H1 (cell line): ENCODE data around the gene STARD9. TPM values are rescaled to one million over a fixed set of nuclear protein-coding genes. Genes with fewer than 3 reads are reported as not detected.

Source experiments
- CTCF ChIA-PET: fragments of 300-600 bp; sonication (Branson Sonifier 250); formaldehyde crosslinking; loops from one replicate; lab custom pipeline; 2021; ENCODE audit not compliant: partially characterized antibody; lab: Charles Lee
- POLR2A ChIA-PET: fragments of 300-600 bp; sonication (Branson Sonifier 250); formaldehyde crosslinking; loops from one replicate; lab custom pipeline; 2021; ENCODE audit warnings: inconsistent platforms; ENCODE audit not compliant: partially characterized antibody; lab: Charles Lee
- DNase-seq, 2 experiments: peaks; one replicate each; pipeline versions ENCODE4 v3.0.0 to v3.0.0-alpha.2; 2010 to 2022; ENCODE audit warnings: low spot score in 2 of 2, low read depth in 1 of 2, mixed read lengths in 1 of 2
- FAIRE-seq: peaks from 2 replicates; lab custom pipeline; 2011; peaks lifted over from hg19 to GRCh38; lab: Jason Lieb, UNC
- H2AFZ ChIP-seq: 2 replicates; pipeline ENCODE4 v1.8.1; 2012; ENCODE audit warnings: low read length, inconsistent platforms
- H2AK5ac ChIP-seq: 2 replicates; pipeline ENCODE4 v1.6.1; 2013; ENCODE audit warnings: low read depth, low read length
- H2BK120ac ChIP-seq: replicated peaks from 2 replicates; pipeline ENCODE3; 2013; ENCODE audit warnings: low read depth, low read length, inconsistent platforms
- H2BK12ac ChIP-seq: 2 replicates; pipeline ENCODE4 v1.6.1; 2013; ENCODE audit warnings: low read depth, low read length
- H2BK15ac ChIP-seq: 2 replicates; pipeline ENCODE4 v1.6.1; 2013; ENCODE audit warnings: low read length
- H2BK20ac ChIP-seq: 2 replicates; pipeline ENCODE4 v1.6.1; 2013; ENCODE audit warnings: low read length
- H2BK5ac ChIP-seq: 2 replicates; pipeline ENCODE4 v1.6.1; 2013; ENCODE audit warnings: low read depth, low read length
- H3K14ac ChIP-seq: 2 replicates; pipeline ENCODE4 v1.6.1; 2013; ENCODE audit warnings: inconsistent platforms; ENCODE audit not compliant: insufficient read length
- H3K18ac ChIP-seq: 2 replicates; pipeline ENCODE4 v1.6.1; 2013; ENCODE audit warnings: low read length; ENCODE audit errors: extremely low read depth
- H3K23ac ChIP-seq: 2 replicates; pipeline ENCODE4 v1.6.1; 2013; ENCODE audit warnings: inconsistent platforms; ENCODE audit not compliant: insufficient read length
- H3K23me2 ChIP-seq: 2 replicates; pipeline ENCODE4 v1.6.1; 2013; ENCODE audit warnings: low read depth, low read length
- H3K27ac ChIP-seq: 2 replicates; pipeline ENCODE4 v1.6.1; 2011; ENCODE audit warnings: low read depth, low read length, inconsistent platforms
- H3K27me3 ChIP-seq, 4 experiments: replicated peaks in 1 of 4; 1 replicate in 1 of 4; 2 replicates in 3 of 4; pipeline versions ENCODE4 v1.6.1 to v1.8.1; 2011 to 2013; ENCODE audit warnings: low read length in 3 of 4, mild to moderate bottlenecking in 3 of 4, inconsistent platforms in 2 of 4, mixed read lengths in 2 of 4, moderate library complexity in 1 of 4; ENCODE audit not compliant: control insufficient read depth in 3 of 4, insufficient read depth in 3 of 4; ENCODE audit errors: extremely low read depth in 1 of 4
- H3K36me3 ChIP-seq, 4 experiments: 2 replicates each; pipeline versions ENCODE4 v1.6.1 to v1.8.1; 2011 to 2013; ENCODE audit warnings: mild to moderate bottlenecking in 4 of 4, low read length in 3 of 4, moderate library complexity in 2 of 4, control low read depth in 1 of 4, inconsistent platforms in 1 of 4; ENCODE audit not compliant: insufficient read depth in 4 of 4, control insufficient read depth in 2 of 4
- H3K4ac ChIP-seq: replicated peaks from 2 replicates; pipeline ENCODE3; 2013; ENCODE audit warnings: low read length, low read depth, mixed read lengths, inconsistent platforms; ENCODE audit not compliant: insufficient read length
- H3K4me1 ChIP-seq, 4 experiments: replicated peaks in 1 of 4; 1 replicate in 1 of 4; 2 replicates in 3 of 4; pipeline versions ENCODE4 v1.6.1 to v1.8.1; 2011 to 2013; ENCODE audit warnings: low read length in 3 of 4, inconsistent platforms in 2 of 4, mixed read lengths in 1 of 4; ENCODE audit not compliant: insufficient read depth in 4 of 4, control insufficient read depth in 3 of 4
- H3K4me2 ChIP-seq, 2 experiments: 2 replicates each; pipeline versions ENCODE4 v1.6.1 to v1.8.1; 2011 to 2013; ENCODE audit warnings: low read depth in 2 of 2, low read length in 2 of 2, control low read depth in 1 of 2, inconsistent platforms in 1 of 2, mild to moderate bottlenecking in 1 of 2; ENCODE audit not compliant: insufficient read depth in 1 of 2
- H3K4me3 ChIP-seq, 4 experiments: fragments of 200-600, 300-600 bp in 1 of 4; sonication (generic), shearing (Covaris generic), sonication (Bioruptor Twin) in 1 of 4; 2 replicates each; pipeline versions ENCODE4 v1.5.1 to v1.8.1; 2011 to 2016; ENCODE audit warnings: low read length in 4 of 4, low read depth in 3 of 4, control low read depth in 2 of 4, inconsistent platforms in 2 of 4, mild to moderate bottlenecking in 2 of 4, mixed read lengths in 1 of 4, moderate library complexity in 1 of 4; ENCODE audit not compliant: insufficient read depth in 2 of 4; ENCODE audit errors: extremely low read depth in 1 of 4
- H3K56ac ChIP-seq: replicated peaks from 2 replicates; pipeline ENCODE3; 2013; ENCODE audit warnings: low read depth, mild to moderate bottlenecking, mixed read lengths, low read length, inconsistent platforms; ENCODE audit not compliant: insufficient read length
- H3K79me1 ChIP-seq: 2 replicates; pipeline ENCODE4 v1.6.1; 2013; ENCODE audit warnings: low read depth, low read length, control low read depth
- H3K79me2 ChIP-seq, 2 experiments: 2 replicates each; pipeline versions ENCODE4 v1.6.1 to v1.8.1; 2012 to 2013; ENCODE audit warnings: low read length in 2 of 2, mild to moderate bottlenecking in 2 of 2, inconsistent platforms in 1 of 2; ENCODE audit not compliant: insufficient read depth in 2 of 2, control insufficient read depth in 1 of 2
- H3K9ac ChIP-seq, 4 experiments: replicated peaks in 1 of 4; 1 replicate in 1 of 4; 2 replicates in 3 of 4; pipeline versions ENCODE4 v1.6.1 to v1.8.1; 2011 to 2013; ENCODE audit warnings: low read depth in 3 of 4, low read length in 3 of 4, control low read depth in 2 of 4, mild to moderate bottlenecking in 2 of 4, moderate library complexity in 2 of 4, inconsistent platforms in 1 of 4; ENCODE audit errors: extremely low read depth in 1 of 4
- H3K9me3 ChIP-seq, 2 experiments: 2 replicates each; pipeline versions ENCODE4 v1.6.1 to v1.8.1; 2012 to 2013; ENCODE audit warnings: mild to moderate bottlenecking in 2 of 2, moderate library complexity in 2 of 2, control low read depth in 1 of 2, inconsistent platforms in 1 of 2, low read depth in 1 of 2, low read length in 1 of 2, mixed read lengths in 1 of 2; ENCODE audit not compliant: insufficient read depth in 2 of 2
- H4K20me1 ChIP-seq, 2 experiments: replicated peaks in 1 of 2; 2 replicates each; pipeline versions ENCODE3 to v1.8.1; 2011 to 2013; ENCODE audit warnings: inconsistent platforms in 2 of 2, low read length in 2 of 2, mild to moderate bottlenecking in 1 of 2; ENCODE audit not compliant: insufficient read depth in 2 of 2, control insufficient read depth in 1 of 2
- H4K5ac ChIP-seq: 2 replicates; pipeline ENCODE4 v1.6.1; 2013; ENCODE audit warnings: low read length, low read depth, mixed read lengths, inconsistent platforms; ENCODE audit not compliant: insufficient read length
- H4K8ac ChIP-seq: 2 replicates; pipeline ENCODE4 v1.8.0; 2013; ENCODE audit warnings: mild to moderate bottlenecking, moderate library complexity, low read length, inconsistent platforms; ENCODE audit not compliant: insufficient read depth; ENCODE audit errors: extremely low read depth
- H4K91ac ChIP-seq: replicated peaks from 2 replicates; pipeline ENCODE3; 2013; ENCODE audit warnings: low read length, mixed read lengths, inconsistent platforms; ENCODE audit not compliant: insufficient read length
- BCL11A ChIP-seq, 2 experiments: IDR thresholded peaks; one replicate each; pipeline ENCODE4 v1.6.1; 2011; ENCODE audit warnings: low read depth in 2 of 2, low read length in 2 of 2, mild to moderate bottlenecking in 2 of 2
- CEBPB ChIP-seq: IDR thresholded peaks from 2 replicates; pipeline ENCODE4 v1.6.1; 2012; ENCODE audit warnings: low read depth, low read length
- EP300 ChIP-seq, 2 experiments: IDR thresholded peaks; 1 replicate in 1 of 2; 2 replicates in 1 of 2; pipeline ENCODE4 v1.6.1; 2011 to 2012; ENCODE audit warnings: low read depth in 2 of 2, low read length in 2 of 2, mild to moderate bottlenecking in 2 of 2, borderline replicate concordance in 1 of 2, inconsistent platforms in 1 of 2, moderate library complexity in 1 of 2
- NRF1 ChIP-seq: IDR thresholded peaks from 2 replicates; pipeline ENCODE4 v1.6.1; 2011; ENCODE audit warnings: mild to moderate bottlenecking, low read depth, low read length, improper control_type of control experiment
- POLR2A ChIP-seq, 2 experiments: IDR thresholded peaks; 1 replicate in 1 of 2; 2 replicates in 1 of 2; pipeline ENCODE4 v1.6.1; 2011; ENCODE audit warnings: low read depth in 2 of 2, low read length in 2 of 2, mild to moderate bottlenecking in 2 of 2; ENCODE audit errors: control extremely low read depth in 1 of 2
- SIN3A ChIP-seq, 2 experiments: IDR thresholded peaks in 1 of 2; conservative IDR thresholded peaks in 1 of 2; 2 replicates each; pipeline ENCODE4 v1.6.1; 2011 to 2012; ENCODE audit warnings: low read length in 2 of 2, improper control_type of control experiment in 1 of 2, low read depth in 1 of 2, mild to moderate bottlenecking in 1 of 2
- SIX5 ChIP-seq: IDR thresholded peaks from 2 replicates; pipeline ENCODE4 v1.6.1; 2011; ENCODE audit warnings: mild to moderate bottlenecking, low read depth, low read length
- SUZ12 ChIP-seq: fragments of 200-600 bp; sonication (generic); IDR thresholded peaks from 2 replicates; pipeline ENCODE4 v1.6.1; 2012; ENCODE audit warnings: mild to moderate bottlenecking, inconsistent platforms, low read length, moderate library complexity, mixed read lengths
- WGBS, 2 experiments: shearing (Covaris generic) in 1 of 2; methylation state at CpG; one replicate each; pipeline versions ENCODE4 v1.1.6 to v1.1.7; 2013 to 2015; ENCODE audit warnings: low lambda C conversion rate in 2 of 2, mixed read lengths in 2 of 2, inconsistent platforms in 1 of 2, low coverage in 1 of 2, missing lambda C conversion rate in 1 of 2; ENCODE audit not compliant: insufficient replicate concordance in 2 of 2, insufficient coverage in 1 of 2, insufficient read length in 1 of 2; ENCODE audit errors: extremely low coverage in 1 of 2, missing lambda C conversion rate in 1 of 2; 5-methylcytosine and 5-hydroxymethylcytosine counted together
- polyA plus RNA-seq, 7 experiments: library from polyadenylated mRNA; depleted of rRNA in 3 of 7; stranded (reverse) in 5 of 7; unstranded in 2 of 7; fragments of >200 nt in 5 of 7; fragments of 200-250 nt in 2 of 7; gene quantifications; 1 replicate in 5 of 7; 2 replicates in 1 of 7; 4 replicates in 1 of 7; pipeline versions ENCODE4 v1.2.1 to v1.2.3, GENCODE V29; 2011 to 2013; ENCODE audit warnings: missing spikeins in 2 of 7, mixed read lengths in 2 of 7
- total RNA-seq: library from RNA; stranded (reverse); fragmentation: NEBNext Ultra II Directional; extraction: Animal tissue kit (Norgen Biotek cat#: 25700); gene quantifications from 2 replicates; pipeline ENCODE4 v1.2.1, GENCODE V29; 2021
- TF ChIP-seq, protein P1 (sequence below): IDR thresholded peaks from 2 replicates; pipeline ENCODE4 v1.6.1; 2012; ENCODE audit warnings: inconsistent platforms
- TF ChIP-seq, protein P2 (sequence below): IDR thresholded peaks from 2 replicates; pipeline ENCODE4 v1.6.1; 2011; ENCODE audit warnings: low read depth, mild to moderate bottlenecking, low read length; ENCODE audit not compliant: insufficient read depth

Gene STARD9
- total and polyA plus RNA-seq, 2 of the 8 experiments (the other 6 are each of a cell fraction or from before 2014, with no cell fraction given), result 2.8 to 7.0 TPM

DNA sequence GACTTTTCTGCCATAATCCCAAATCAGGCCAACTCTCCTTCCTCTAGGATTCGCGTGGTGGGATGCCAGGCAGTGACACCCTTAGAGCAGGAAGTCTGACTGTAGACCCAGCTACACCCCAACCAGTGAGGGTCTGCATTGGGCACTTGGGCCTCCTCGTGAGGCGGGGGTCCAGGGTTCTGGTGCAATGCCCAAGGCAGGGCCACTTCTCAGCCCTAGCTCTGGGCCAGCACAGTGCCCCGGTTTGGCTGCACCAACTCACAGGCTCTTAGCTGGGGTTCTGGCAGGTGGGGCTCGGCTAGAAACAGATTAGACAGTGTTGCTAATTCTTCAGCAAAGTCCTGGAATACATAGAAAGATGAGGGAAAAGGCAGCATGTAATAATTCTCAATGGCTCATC, 148.9 kb downstream of the STARD9 start:
- no peak for FAIRE-seq
- 89% methylated on average over 6 of the region's 6 CpGs; no CpG with 5 or more reads in 1 of the 2 experiments for WGBS, 2 experiments
- TF ChIP-seq POLR2A (IDR thresholded peaks at IDR 0.05; ENCODE audit: control extremely low read depth in 1 of 2, low read depth in 2 of 2, low read length in 2 of 2) (no peak), SUZ12 (no peak), EP300 (IDR thresholded peaks at IDR 0.05; ENCODE audit: borderline replicate concordance in 1 of 2, low read depth in 2 of 2, low read length in 2 of 2) (no peak), CEBPB (no peak), SIN3A (conservative IDR thresholded peaks at IDR 0.05 in 1 of 2, IDR thresholded peaks at IDR 0.05 in 1 of 2; ENCODE audit: low read depth in 1 of 2, low read length in 2 of 2) (no peak), BCL11A (IDR thresholded peaks at IDR 0.05; ENCODE audit: low read depth in 2 of 2, low read length in 2 of 2) (no peak), SIX5 (no peak), NRF1 (no peak)
- TF ChIP-seq, protein P1, sequence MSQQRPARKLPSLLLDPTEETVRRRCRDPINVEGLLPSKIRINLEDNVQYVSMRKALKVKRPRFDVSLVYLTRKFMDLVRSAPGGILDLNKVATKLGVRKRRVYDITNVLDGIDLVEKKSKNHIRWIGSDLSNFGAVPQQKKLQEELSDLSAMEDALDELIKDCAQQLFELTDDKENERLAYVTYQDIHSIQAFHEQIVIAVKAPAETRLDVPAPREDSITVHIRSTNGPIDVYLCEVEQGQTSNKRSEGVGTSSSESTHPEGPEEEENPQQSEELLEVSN, result no peak
- TF ChIP-seq, protein P2, sequence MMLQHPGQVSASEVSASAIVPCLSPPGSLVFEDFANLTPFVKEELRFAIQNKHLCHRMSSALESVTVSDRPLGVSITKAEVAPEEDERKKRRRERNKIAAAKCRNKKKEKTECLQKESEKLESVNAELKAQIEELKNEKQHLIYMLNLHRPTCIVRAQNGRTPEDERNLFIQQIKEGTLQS, result no peak

More for the DNA sequence above, 148.9 kb downstream of the STARD9 start:
- no peak overlapping the region for H3K4me2 ChIP-seq
- H3K4me3 ChIP-seq, result no peak overlapping the region
- no peaks in the 10 kb centered on the region for H3K79me2 ChIP-seq
- DNase-seq, result peak in 1 of 2 experiments; percentile 26
- no peak overlapping the region for H2AFZ ChIP-seq
- H3K79me1 ChIP-seq, result no peaks in the 10 kb centered on the region
- H2AK5ac ChIP-seq, result no peak overlapping the region
- H2BK5ac ChIP-seq, result no peak overlapping the region
- no peak overlapping the region for H2BK15ac ChIP-seq
- peaks cover 3 to 6% of the 10 kb centered on the region in 2 experiments for H4K20me1 ChIP-seq
- H2BK20ac ChIP-seq, result no peak overlapping the region
- no peak overlapping the region for H3K18ac ChIP-seq
- H3K14ac ChIP-seq, result no peak overlapping the region
- H4K8ac ChIP-seq, result no peak overlapping the region
- H3K23ac ChIP-seq, result no peak overlapping the region
- ChIA-PET POLR2A (interaction anchor here (5.5 kb wide), 1 partner anchor 8 kb away, joined by 27 read pairs; no protein-coding TSS in a partner anchor), CTCF (interaction anchor here (0.6 to 3.4 kb wide), 6 partner anchors 10 to 496 kb away, joined by 3 to 27 read pairs (median 12); no protein-coding TSS in a partner anchor)
- H2BK12ac ChIP-seq, result no peak overlapping the region
- no peak overlapping the region for H4K91ac ChIP-seq
- no peak overlapping the region for H2BK120ac ChIP-seq
- H3K27me3 ChIP-seq, result no peaks in the 10 kb centered on the region
- H3K9me3 ChIP-seq, result no peaks in the 10 kb centered on the region
- H3K4me1 ChIP-seq, result peaks cover 0 to 4% (median 3%) of the 10 kb centered on the region in 4 experiments; a peak in 4 of 7 replicates
- no peak overlapping the region for H3K27ac ChIP-seq
- 0 out of 2 replicates have a peak, but pooled peaks cover 2% of the 10 kb centered on the region for H3K23me2 ChIP-seq
- H3K36me3 ChIP-seq, result peaks cover 8 to 48% (median 31%) of the 10 kb centered on the region in 4 experiments
- H3K9ac ChIP-seq, result no peak overlapping the region
- no peak overlapping the region for H3K56ac ChIP-seq
- H4K5ac ChIP-seq, result no peak overlapping the region
- H3K4ac ChIP-seq, result no peak overlapping the region
